ENCODE measurements around the gene TCF25. TPM values are rescaled to one million over a fixed set of nuclear protein-coding genes. Genes with fewer than 3 reads are reported as not detected.

TCF25 gene
- total RNA-seq, 1 donor from 2014 or later, result 83.8 TPM

- DNase-seq (ENCODE audit: low spot score), result no peak
- ATAC-seq, result no peak
Observed at GRCh38 chr16:89844739-89845339, 28.6 kb upstream of the TCF25 start.

GRCh38 chr16:89845417-89845816 is 28.0 kb upstream of the TCF25 start:
- no peak for DNase-seq (ENCODE audit: low spot score)
- no peak for ATAC-seq

GRCh38 chr16:89847051-89847939 is 26.1 kb upstream of the TCF25 start:
- DNase-seq (ENCODE audit: low spot score) (no peak), ATAC-seq (no peak)

GRCh38 chr16:89847940-89848297 is 25.5 kb upstream of the TCF25 start:
- DNase-seq (ENCODE audit: low spot score) (no peak), ATAC-seq (no peak)

DNA sequence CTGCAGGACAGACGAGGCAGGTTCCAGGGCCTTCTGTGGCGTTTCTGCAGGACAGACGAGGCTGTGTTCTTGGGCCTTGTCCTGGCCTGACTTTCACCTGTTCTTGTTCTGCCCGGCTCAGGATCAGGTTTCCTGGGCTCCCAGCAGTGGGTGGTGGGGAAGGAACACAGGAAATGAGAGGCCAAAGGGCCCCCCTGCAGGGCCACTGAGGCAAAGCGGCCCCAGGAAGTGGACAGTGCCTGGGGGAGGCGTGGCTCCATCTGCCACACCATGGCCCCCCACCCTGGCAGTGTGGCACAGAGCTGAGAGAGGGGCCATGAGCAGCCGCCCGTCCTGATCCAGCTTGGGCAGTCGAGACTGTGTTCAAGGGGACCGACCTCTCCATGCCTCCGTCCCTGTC is 24.4 kb upstream of the TCF25 start:
- ATAC-seq, result no peak
- no peak for DNase-seq (ENCODE audit: low spot score)

DNA sequence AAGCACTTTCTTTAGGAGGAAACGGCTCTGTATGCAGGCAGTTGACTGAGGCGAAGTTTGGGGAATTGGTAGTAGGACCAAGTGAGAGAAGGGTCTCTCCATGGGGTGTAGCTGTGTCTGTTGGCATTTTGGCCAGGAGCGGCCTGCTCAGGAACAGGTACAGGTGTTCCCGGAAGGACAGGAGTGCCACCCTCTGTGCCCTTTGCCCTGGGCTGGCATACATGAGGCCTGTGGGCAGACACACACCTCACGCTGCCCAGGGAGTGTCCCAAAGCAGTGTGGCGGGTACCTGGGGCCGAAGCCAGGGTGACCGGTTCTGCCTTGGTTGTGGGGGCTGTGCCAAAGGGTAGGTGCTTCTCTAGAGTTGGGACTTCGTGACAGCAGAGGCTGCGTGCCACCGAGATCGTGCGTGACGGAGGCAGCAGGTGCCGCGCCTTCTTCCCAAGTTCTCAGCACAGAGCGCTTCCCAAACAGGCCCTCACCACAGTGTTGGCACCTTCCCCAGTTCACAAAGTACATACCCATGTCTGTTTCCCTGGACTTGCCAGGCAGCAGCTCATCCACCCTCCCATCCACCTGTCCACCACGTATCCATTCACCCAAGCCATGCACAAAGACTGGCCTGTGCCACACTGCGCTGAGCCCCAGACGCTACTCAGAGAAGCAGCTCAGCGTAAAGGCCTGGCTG is 19.9 kb upstream of the TCF25 start:
- peak; percentile 79 for DNase-seq (ENCODE audit: low spot score)

DNA sequence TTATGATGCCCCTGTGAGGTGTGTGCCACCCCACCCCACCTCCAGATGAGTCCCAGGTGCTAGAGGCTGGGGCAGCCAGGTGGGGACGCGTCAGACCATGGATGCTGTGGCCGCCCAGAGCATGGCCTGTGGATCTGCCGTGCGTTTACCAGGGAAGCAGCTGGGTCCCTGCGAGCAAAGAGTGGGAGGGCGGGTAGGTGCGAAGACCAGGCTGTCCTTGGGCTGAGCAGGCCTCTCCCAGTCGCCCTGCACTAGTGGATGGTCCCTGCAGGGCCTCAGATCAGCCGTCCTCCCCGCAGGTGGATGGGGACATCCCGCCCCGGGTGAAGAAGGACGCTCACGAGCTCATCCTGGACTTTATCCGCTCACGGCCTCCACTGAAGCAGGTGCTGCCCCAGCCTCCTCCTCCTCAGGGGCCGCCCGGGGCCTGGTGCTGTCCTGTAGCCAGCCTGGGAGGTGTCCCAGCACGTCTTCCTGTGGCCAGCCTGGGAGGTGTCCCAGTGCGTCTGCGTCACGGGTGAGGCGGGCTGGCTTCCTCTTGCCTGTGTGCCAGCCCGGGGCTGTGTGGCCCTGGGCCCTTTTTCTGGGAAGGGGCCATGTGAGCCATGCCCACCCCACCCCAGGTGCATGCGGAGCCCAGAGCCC is 18.0 kb upstream of the TCF25 start:
- DNase-seq (ENCODE audit: low spot score) (no peak), ATAC-seq (no peak)

More for the DNA sequence above, 19.9 kb upstream of the TCF25 start:
- ATAC-seq, result peak; percentile 93

- ATAC-seq, result no peak
- no peak for DNase-seq (ENCODE audit: low spot score)
Observed at GRCh38 chr16:89855986-89856385, 17.4 kb upstream of the TCF25 start.

DNA sequence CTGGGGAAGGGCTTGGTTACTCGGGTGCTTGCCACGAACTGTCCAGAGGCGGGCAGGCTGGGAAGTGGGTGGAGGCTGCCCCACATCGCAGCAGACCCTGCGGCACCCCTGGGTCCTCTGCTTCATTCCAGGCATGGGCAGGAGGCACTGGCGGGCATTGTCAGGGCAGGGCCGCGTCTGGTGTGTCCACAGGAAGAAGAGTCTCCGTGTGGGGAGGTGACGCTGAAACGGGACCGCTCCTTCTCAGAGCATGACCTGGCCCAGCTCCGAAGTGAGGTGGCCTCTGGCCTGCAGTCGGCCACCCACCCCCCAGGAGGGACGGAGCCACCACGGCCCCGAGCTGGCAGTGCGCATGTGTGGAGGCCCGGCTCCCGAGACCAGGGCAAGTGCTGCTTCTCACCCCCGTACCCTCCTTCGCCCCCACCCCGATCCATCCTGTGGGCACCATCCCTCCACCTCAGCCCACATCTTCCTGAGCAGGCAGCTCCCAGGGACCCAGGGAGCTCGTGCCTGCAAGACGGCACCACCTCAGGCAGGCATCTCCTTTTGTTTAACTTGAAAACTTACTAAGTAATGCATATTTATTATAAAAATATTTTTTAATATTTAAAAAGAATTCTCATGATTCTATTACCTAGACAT is 14.3 kb upstream of the TCF25 start:
- no peak for ATAC-seq

GRCh38 chr16:89859615-89860007 is 13.8 kb upstream of the TCF25 start:
- DNase-seq (ENCODE audit: low spot score) (no peak), ATAC-seq (no peak)

More for the DNA sequence above, 14.3 kb upstream of the TCF25 start:
- no peak for DNase-seq (ENCODE audit: low spot score)

DNA sequence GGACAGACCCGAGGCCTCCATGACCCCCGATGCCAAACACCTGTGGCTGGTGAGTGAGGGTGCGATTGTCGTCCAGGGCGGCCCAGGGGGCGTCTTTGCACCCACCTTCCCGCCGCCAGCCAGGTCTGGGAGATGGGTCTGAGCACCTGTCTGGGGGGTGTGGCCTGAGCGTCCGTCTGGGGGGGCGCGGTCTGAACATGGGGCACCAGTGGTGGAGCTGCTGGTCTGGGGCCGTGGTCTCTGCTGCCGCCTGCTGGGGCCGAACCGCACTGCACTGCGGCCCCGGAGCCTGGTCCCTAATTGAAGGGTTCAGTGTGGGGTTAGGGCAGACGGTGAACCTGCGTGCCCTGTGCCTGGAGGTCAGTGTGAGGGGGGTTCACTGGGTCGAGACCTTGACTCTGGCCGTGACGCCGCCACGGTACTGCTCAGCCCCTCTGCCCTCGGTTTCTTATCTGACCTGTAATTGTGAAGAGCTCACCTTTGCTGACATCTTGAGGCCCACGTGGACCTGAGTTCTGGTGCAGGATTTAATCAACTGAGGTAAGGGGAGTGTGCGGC is 12.6 kb upstream of the TCF25 start:
- peak; percentile 94 for ATAC-seq
- DNase-seq (ENCODE audit: low spot score), result peak; percentile 73

DNA sequence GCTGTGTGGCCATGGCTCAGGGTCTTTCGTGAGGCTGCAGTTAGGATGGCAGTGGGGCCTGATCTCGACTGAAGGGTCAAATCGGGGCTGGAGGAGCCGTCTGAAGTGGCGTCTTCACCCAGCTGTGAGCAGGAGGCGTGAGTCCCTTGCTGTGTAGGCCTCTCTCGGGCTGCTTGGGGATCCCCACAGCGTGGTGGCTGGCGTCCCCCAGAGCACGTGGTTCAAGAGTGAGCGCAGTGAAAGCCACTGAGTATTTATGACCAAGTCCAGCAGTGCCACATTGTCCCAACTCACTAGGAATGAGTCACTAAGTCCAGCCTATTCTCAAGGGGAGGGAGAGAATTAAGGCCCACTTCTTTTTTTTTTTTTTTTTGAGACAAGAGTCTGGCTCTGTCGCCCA is 11.7 kb upstream of the TCF25 start:
- ATAC-seq (no peak), DNase-seq (ENCODE audit: low spot score) (no peak)

DNA sequence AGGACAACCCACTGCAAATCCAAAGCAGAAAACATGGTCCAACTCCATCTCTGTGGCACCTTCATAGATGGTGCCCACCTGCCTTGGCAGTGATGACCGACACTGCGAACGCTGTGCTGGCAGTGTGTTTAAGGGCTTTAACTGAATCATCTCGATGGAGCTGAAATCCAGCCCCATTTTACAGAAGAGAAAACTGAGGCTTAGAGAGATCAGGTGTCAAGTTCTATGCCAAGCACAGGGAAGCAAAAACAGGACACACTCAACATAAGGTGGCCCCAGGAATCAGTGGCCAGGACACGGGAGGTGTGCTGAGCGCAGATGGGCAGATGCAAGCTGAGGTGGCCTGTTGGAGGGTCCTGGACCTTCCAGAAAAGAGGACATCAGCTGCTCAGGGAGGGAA is 10.7 kb upstream of the TCF25 start:
- ATAC-seq, result no peak
- no peak for DNase-seq (ENCODE audit: low spot score)

- DNase-seq (ENCODE audit: low spot score) (no peak), ATAC-seq (peak; percentile 33)
Observed at GRCh38 chr16:89863741-89864526, 9.5 kb upstream of the TCF25 start.

GRCh38 chr16:89864527-89864820 is 8.9 kb upstream of the TCF25 start:
- no peak for DNase-seq (ENCODE audit: low spot score)
- ATAC-seq, result no peak

- ATAC-seq, result no peak
Observed at GRCh38 chr16:89867918-89868317, 5.5 kb upstream of the TCF25 start.

GRCh38 chr16:89869911-89870310 is 3.5 kb upstream of the TCF25 start:
- ATAC-seq (no peak), DNase-seq (ENCODE audit: low spot score) (no peak)

More at GRCh38 chr16:89867918-89868317, 5.5 kb upstream of the TCF25 start:
- DNase-seq (ENCODE audit: low spot score), result no peak

GRCh38 chr16:89870440-89870839 is 3.0 kb upstream of the TCF25 start:
- ATAC-seq, result no peak
- DNase-seq (ENCODE audit: low spot score), result no peak

DNA sequence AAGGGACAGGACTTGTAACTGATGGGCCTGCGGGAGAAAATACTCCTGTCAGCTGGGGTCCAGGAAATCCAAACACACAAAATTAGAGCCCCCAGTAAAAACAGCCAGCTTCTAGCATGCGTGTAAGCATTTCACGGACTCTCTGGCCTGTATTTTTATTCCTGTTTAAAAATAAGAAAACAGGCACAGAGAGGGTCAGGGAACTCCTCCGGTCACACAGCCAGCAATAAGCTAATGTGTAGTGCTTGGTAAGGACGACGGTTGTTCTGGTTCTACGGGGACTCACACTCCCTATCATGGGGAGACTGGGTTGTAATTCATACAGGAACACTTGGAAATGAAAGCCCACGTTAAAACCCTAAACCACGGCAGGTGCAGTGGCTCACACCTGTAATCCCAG is 1.5 kb upstream of the TCF25 start:
- ATAC-seq, result no peak
- no peak for DNase-seq (ENCODE audit: low spot score)

All from left lobe of liver (tissue), 2 donors.